H1 (cell line): ENCODE data around the gene NFYB. TPM values are rescaled to one million over a fixed set of nuclear protein-coding genes. Genes with fewer than 3 reads are reported as not detected.

Source experiments
- CTCF ChIA-PET: fragments of 300-600 bp; sonication (Branson Sonifier 250); formaldehyde crosslinking; loops from one replicate; lab custom pipeline; 2021; ENCODE audit not compliant: partially characterized antibody; lab: Charles Lee
- POLR2A ChIA-PET: fragments of 300-600 bp; sonication (Branson Sonifier 250); formaldehyde crosslinking; loops from one replicate; lab custom pipeline; 2021; ENCODE audit warnings: inconsistent platforms; ENCODE audit not compliant: partially characterized antibody; lab: Charles Lee
- DNase-seq, 2 experiments: peaks; one replicate each; pipeline versions ENCODE4 v3.0.0 to v3.0.0-alpha.2; 2010 to 2022; ENCODE audit warnings: low spot score in 2 of 2, low read depth in 1 of 2, mixed read lengths in 1 of 2
- FAIRE-seq: peaks from 2 replicates; lab custom pipeline; 2011; peaks lifted over from hg19 to GRCh38; lab: Jason Lieb, UNC
- H2AFZ ChIP-seq: 2 replicates; pipeline ENCODE4 v1.8.1; 2012; ENCODE audit warnings: low read length, inconsistent platforms
- H2AK5ac ChIP-seq: 2 replicates; pipeline ENCODE4 v1.6.1; 2013; ENCODE audit warnings: low read depth, low read length
- H2BK120ac ChIP-seq: replicated peaks from 2 replicates; pipeline ENCODE3; 2013; ENCODE audit warnings: low read depth, low read length, inconsistent platforms
- H2BK12ac ChIP-seq: 2 replicates; pipeline ENCODE4 v1.6.1; 2013; ENCODE audit warnings: low read depth, low read length
- H2BK15ac ChIP-seq: 2 replicates; pipeline ENCODE4 v1.6.1; 2013; ENCODE audit warnings: low read length
- H2BK20ac ChIP-seq: 2 replicates; pipeline ENCODE4 v1.6.1; 2013; ENCODE audit warnings: low read length
- H2BK5ac ChIP-seq: 2 replicates; pipeline ENCODE4 v1.6.1; 2013; ENCODE audit warnings: low read depth, low read length
- H3K14ac ChIP-seq: 2 replicates; pipeline ENCODE4 v1.6.1; 2013; ENCODE audit warnings: inconsistent platforms; ENCODE audit not compliant: insufficient read length
- H3K18ac ChIP-seq: 2 replicates; pipeline ENCODE4 v1.6.1; 2013; ENCODE audit warnings: low read length; ENCODE audit errors: extremely low read depth
- H3K23ac ChIP-seq: 2 replicates; pipeline ENCODE4 v1.6.1; 2013; ENCODE audit warnings: inconsistent platforms; ENCODE audit not compliant: insufficient read length
- H3K23me2 ChIP-seq: 2 replicates; pipeline ENCODE4 v1.6.1; 2013; ENCODE audit warnings: low read depth, low read length
- H3K27ac ChIP-seq: 2 replicates; pipeline ENCODE4 v1.6.1; 2011; ENCODE audit warnings: low read depth, low read length, inconsistent platforms
- H3K27me3 ChIP-seq, 4 experiments: replicated peaks in 1 of 4; 1 replicate in 1 of 4; 2 replicates in 3 of 4; pipeline versions ENCODE4 v1.6.1 to v1.8.1; 2011 to 2013; ENCODE audit warnings: low read length in 3 of 4, mild to moderate bottlenecking in 3 of 4, inconsistent platforms in 2 of 4, mixed read lengths in 2 of 4, moderate library complexity in 1 of 4; ENCODE audit not compliant: control insufficient read depth in 3 of 4, insufficient read depth in 3 of 4; ENCODE audit errors: extremely low read depth in 1 of 4
- H3K36me3 ChIP-seq, 4 experiments: 2 replicates each; pipeline versions ENCODE4 v1.6.1 to v1.8.1; 2011 to 2013; ENCODE audit warnings: mild to moderate bottlenecking in 4 of 4, low read length in 3 of 4, moderate library complexity in 2 of 4, control low read depth in 1 of 4, inconsistent platforms in 1 of 4; ENCODE audit not compliant: insufficient read depth in 4 of 4, control insufficient read depth in 2 of 4
- H3K4ac ChIP-seq: replicated peaks from 2 replicates; pipeline ENCODE3; 2013; ENCODE audit warnings: low read length, low read depth, mixed read lengths, inconsistent platforms; ENCODE audit not compliant: insufficient read length
- H3K4me1 ChIP-seq, 4 experiments: replicated peaks in 1 of 4; 1 replicate in 1 of 4; 2 replicates in 3 of 4; pipeline versions ENCODE4 v1.6.1 to v1.8.1; 2011 to 2013; ENCODE audit warnings: low read length in 3 of 4, inconsistent platforms in 2 of 4, mixed read lengths in 1 of 4; ENCODE audit not compliant: insufficient read depth in 4 of 4, control insufficient read depth in 3 of 4
- H3K4me2 ChIP-seq, 2 experiments: 2 replicates each; pipeline versions ENCODE4 v1.6.1 to v1.8.1; 2011 to 2013; ENCODE audit warnings: low read depth in 2 of 2, low read length in 2 of 2, control low read depth in 1 of 2, inconsistent platforms in 1 of 2, mild to moderate bottlenecking in 1 of 2; ENCODE audit not compliant: insufficient read depth in 1 of 2
- H3K4me3 ChIP-seq, 4 experiments: fragments of 200-600, 300-600 bp in 1 of 4; sonication (generic), shearing (Covaris generic), sonication (Bioruptor Twin) in 1 of 4; 2 replicates each; pipeline versions ENCODE4 v1.5.1 to v1.8.1; 2011 to 2016; ENCODE audit warnings: low read length in 4 of 4, low read depth in 3 of 4, control low read depth in 2 of 4, inconsistent platforms in 2 of 4, mild to moderate bottlenecking in 2 of 4, mixed read lengths in 1 of 4, moderate library complexity in 1 of 4; ENCODE audit not compliant: insufficient read depth in 2 of 4; ENCODE audit errors: extremely low read depth in 1 of 4
- H3K56ac ChIP-seq: replicated peaks from 2 replicates; pipeline ENCODE3; 2013; ENCODE audit warnings: low read depth, mild to moderate bottlenecking, mixed read lengths, low read length, inconsistent platforms; ENCODE audit not compliant: insufficient read length
- H3K79me1 ChIP-seq: 2 replicates; pipeline ENCODE4 v1.6.1; 2013; ENCODE audit warnings: low read depth, low read length, control low read depth
- H3K79me2 ChIP-seq, 2 experiments: 2 replicates each; pipeline versions ENCODE4 v1.6.1 to v1.8.1; 2012 to 2013; ENCODE audit warnings: low read length in 2 of 2, mild to moderate bottlenecking in 2 of 2, inconsistent platforms in 1 of 2; ENCODE audit not compliant: insufficient read depth in 2 of 2, control insufficient read depth in 1 of 2
- H3K9ac ChIP-seq, 4 experiments: replicated peaks in 1 of 4; 1 replicate in 1 of 4; 2 replicates in 3 of 4; pipeline versions ENCODE4 v1.6.1 to v1.8.1; 2011 to 2013; ENCODE audit warnings: low read depth in 3 of 4, low read length in 3 of 4, control low read depth in 2 of 4, mild to moderate bottlenecking in 2 of 4, moderate library complexity in 2 of 4, inconsistent platforms in 1 of 4; ENCODE audit errors: extremely low read depth in 1 of 4
- H3K9me3 ChIP-seq, 2 experiments: 2 replicates each; pipeline versions ENCODE4 v1.6.1 to v1.8.1; 2012 to 2013; ENCODE audit warnings: mild to moderate bottlenecking in 2 of 2, moderate library complexity in 2 of 2, control low read depth in 1 of 2, inconsistent platforms in 1 of 2, low read depth in 1 of 2, low read length in 1 of 2, mixed read lengths in 1 of 2; ENCODE audit not compliant: insufficient read depth in 2 of 2
- H4K20me1 ChIP-seq, 2 experiments: replicated peaks in 1 of 2; 2 replicates each; pipeline versions ENCODE3 to v1.8.1; 2011 to 2013; ENCODE audit warnings: inconsistent platforms in 2 of 2, low read length in 2 of 2, mild to moderate bottlenecking in 1 of 2; ENCODE audit not compliant: insufficient read depth in 2 of 2, control insufficient read depth in 1 of 2
- H4K5ac ChIP-seq: 2 replicates; pipeline ENCODE4 v1.6.1; 2013; ENCODE audit warnings: low read length, low read depth, mixed read lengths, inconsistent platforms; ENCODE audit not compliant: insufficient read length
- H4K8ac ChIP-seq: 2 replicates; pipeline ENCODE4 v1.8.0; 2013; ENCODE audit warnings: mild to moderate bottlenecking, moderate library complexity, low read length, inconsistent platforms; ENCODE audit not compliant: insufficient read depth; ENCODE audit errors: extremely low read depth
- H4K91ac ChIP-seq: replicated peaks from 2 replicates; pipeline ENCODE3; 2013; ENCODE audit warnings: low read length, mixed read lengths, inconsistent platforms; ENCODE audit not compliant: insufficient read length
- CTBP2 ChIP-seq: IDR thresholded peaks from 2 replicates; pipeline ENCODE4 v1.7.0; 2011; ENCODE audit warnings: borderline replicate concordance, mild to moderate bottlenecking, moderate library complexity, mixed read lengths, low read length; ENCODE audit not compliant: insufficient read depth, insufficient read length
- GABPA ChIP-seq: IDR thresholded peaks from 2 replicates; pipeline ENCODE4 v1.6.1; 2011; ENCODE audit warnings: mild to moderate bottlenecking, low read length, moderate library complexity, borderline replicate concordance; ENCODE audit not compliant: insufficient read depth
- GTF2F1 ChIP-seq: IDR thresholded peaks from 2 replicates; pipeline ENCODE4 v1.6.1; 2012; ENCODE audit warnings: low read depth, low read length, improper control_type of control experiment, borderline replicate concordance
- HDAC6 ChIP-seq: IDR thresholded peaks from one replicate; pipeline ENCODE4 v1.7.1; 2012; ENCODE audit warnings: low read depth, mild to moderate bottlenecking, inconsistent platforms, low read length, moderate library complexity
- JUND ChIP-seq: IDR thresholded peaks from 2 replicates; pipeline ENCODE4 v1.6.1; 2011; ENCODE audit warnings: mild to moderate bottlenecking, improper control_type of control experiment, low read length
- MAFK ChIP-seq: IDR thresholded peaks from 2 replicates; pipeline ENCODE4 v1.6.1; 2012; ENCODE audit warnings: low read depth, mild to moderate bottlenecking, improper control_type of control experiment, low read length
- NANOG ChIP-seq: IDR thresholded peaks from 2 replicates; pipeline ENCODE4 v1.6.1; 2011; ENCODE audit warnings: low read length, low read depth, mild to moderate bottlenecking, inconsistent platforms; ENCODE audit not compliant: insufficient read depth, poor library complexity, severe bottlenecking
- POLR2AphosphoS5 ChIP-seq: IDR thresholded peaks from 2 replicates; pipeline ENCODE4 v1.6.1; 2011; ENCODE audit warnings: low read depth, low read length
- TCF12 ChIP-seq: IDR thresholded peaks from 2 replicates; pipeline ENCODE4 v1.6.1; 2011; ENCODE audit warnings: low read depth, mild to moderate bottlenecking, low read length
- TEAD4 ChIP-seq: IDR thresholded peaks from 2 replicates; pipeline ENCODE4 v1.6.1; 2012; ENCODE audit warnings: low read depth, low read length, inconsistent platforms, mixed read lengths
- YY1 ChIP-seq: IDR thresholded peaks from 2 replicates; pipeline ENCODE4 v1.6.1; 2011; ENCODE audit warnings: low read depth, mild to moderate bottlenecking, low read length
- ZNF274 ChIP-seq: IDR thresholded peaks from 2 replicates; pipeline ENCODE4 v1.7.0; 2012; ENCODE audit warnings: low read length, borderline replicate concordance; ENCODE audit errors: extremely low read depth
- WGBS, 2 experiments: shearing (Covaris generic) in 1 of 2; methylation state at CpG; one replicate each; pipeline versions ENCODE4 v1.1.6 to v1.1.7; 2013 to 2015; ENCODE audit warnings: low lambda C conversion rate in 2 of 2, mixed read lengths in 2 of 2, inconsistent platforms in 1 of 2, low coverage in 1 of 2, missing lambda C conversion rate in 1 of 2; ENCODE audit not compliant: insufficient replicate concordance in 2 of 2, insufficient coverage in 1 of 2, insufficient read length in 1 of 2; ENCODE audit errors: extremely low coverage in 1 of 2, missing lambda C conversion rate in 1 of 2; 5-methylcytosine and 5-hydroxymethylcytosine counted together
- polyA plus RNA-seq, 7 experiments: library from polyadenylated mRNA; depleted of rRNA in 3 of 7; stranded (reverse) in 5 of 7; unstranded in 2 of 7; fragments of >200 nt in 5 of 7; fragments of 200-250 nt in 2 of 7; gene quantifications; 1 replicate in 5 of 7; 2 replicates in 1 of 7; 4 replicates in 1 of 7; pipeline versions ENCODE4 v1.2.1 to v1.2.3, GENCODE V29; 2011 to 2013; ENCODE audit warnings: missing spikeins in 2 of 7, mixed read lengths in 2 of 7
- total RNA-seq: library from RNA; stranded (reverse); fragmentation: NEBNext Ultra II Directional; extraction: Animal tissue kit (Norgen Biotek cat#: 25700); gene quantifications from 2 replicates; pipeline ENCODE4 v1.2.1, GENCODE V29; 2021
- TF ChIP-seq, protein P1 (sequence below): IDR thresholded peaks from 2 replicates; pipeline ENCODE4 v1.6.1; 2011; ENCODE audit warnings: low read depth, mild to moderate bottlenecking, low read length; ENCODE audit not compliant: insufficient read depth
- TF ChIP-seq, protein P2 (sequence below): IDR thresholded peaks from 2 replicates; pipeline ENCODE4 v1.6.1; 2012; ENCODE audit warnings: inconsistent platforms

Gene NFYB
- total and polyA plus RNA-seq, 2 of the 8 experiments (the other 6 are each of a cell fraction or from before 2014, with no cell fraction given): 29.1 to 43.5 TPM

DNA sequence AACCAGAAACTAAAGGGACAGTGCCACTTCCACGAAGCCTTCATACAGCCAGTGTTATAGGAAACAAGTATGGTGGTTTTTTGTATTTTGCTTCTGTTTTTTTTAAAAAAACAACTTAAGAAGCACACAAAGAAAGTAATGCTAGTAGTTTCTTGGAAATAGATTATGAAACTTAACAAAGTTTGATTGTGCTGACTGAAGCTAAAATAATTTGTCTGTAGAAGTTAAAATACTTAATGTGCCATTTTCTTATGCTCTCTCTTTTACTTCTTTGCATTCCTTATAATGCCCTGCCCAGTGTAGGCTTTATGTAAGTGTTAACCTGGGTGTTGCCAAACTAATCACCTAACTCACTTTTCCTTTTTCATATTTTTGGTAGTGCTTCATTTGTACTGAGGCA is 57.2 kb downstream of the NFYB start:
- no peak overlapping the region for H4K8ac ChIP-seq
- CTCF ChIA-PET: no interaction called here
- WGBS, 2 experiments: 97% methylated on average over 1 of the region's 1 CpG; no CpG with 5 or more reads in 1 of the 2 experiments
- TF ChIP-seq, protein P1, sequence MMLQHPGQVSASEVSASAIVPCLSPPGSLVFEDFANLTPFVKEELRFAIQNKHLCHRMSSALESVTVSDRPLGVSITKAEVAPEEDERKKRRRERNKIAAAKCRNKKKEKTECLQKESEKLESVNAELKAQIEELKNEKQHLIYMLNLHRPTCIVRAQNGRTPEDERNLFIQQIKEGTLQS: no peak
- TF ChIP-seq GTF2F1 (no peak), TEAD4 (no peak), CTBP2 (no peak), NANOG (no peak), POLR2AphosphoS5 (no peak), TCF12 (no peak), HDAC6 (no peak), GABPA (no peak), JUND (no peak), YY1 (no peak), MAFK (no peak), ZNF274 (no peak)
- TF ChIP-seq, protein P2, sequence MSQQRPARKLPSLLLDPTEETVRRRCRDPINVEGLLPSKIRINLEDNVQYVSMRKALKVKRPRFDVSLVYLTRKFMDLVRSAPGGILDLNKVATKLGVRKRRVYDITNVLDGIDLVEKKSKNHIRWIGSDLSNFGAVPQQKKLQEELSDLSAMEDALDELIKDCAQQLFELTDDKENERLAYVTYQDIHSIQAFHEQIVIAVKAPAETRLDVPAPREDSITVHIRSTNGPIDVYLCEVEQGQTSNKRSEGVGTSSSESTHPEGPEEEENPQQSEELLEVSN: no peak

More for the DNA sequence above, 57.2 kb downstream of the NFYB start:
- H4K91ac ChIP-seq: no peak overlapping the region
- no peaks in the 10 kb centered on the region for H3K23me2 ChIP-seq
- H2AFZ ChIP-seq: no peak overlapping the region
- H3K27ac ChIP-seq: no peak overlapping the region
- no peaks in the 10 kb centered on the region for H3K4me1 ChIP-seq
- H3K9ac ChIP-seq: no peak overlapping the region
- no peak overlapping the region for H3K14ac ChIP-seq
- DNase-seq (no peak), FAIRE-seq (no peak)
- H3K79me2 ChIP-seq: no peaks in the 10 kb centered on the region
- POLR2A ChIA-PET: interaction anchor here (0.6 kb wide), 1 partner anchor 979 kb away, joined by 3 read pairs; no protein-coding TSS in a partner anchor
- H2BK12ac ChIP-seq: no peak overlapping the region
- H3K56ac ChIP-seq: no peak overlapping the region
- H4K20me1 ChIP-seq: no peaks in the 10 kb centered on the region
- no peak overlapping the region for H4K5ac ChIP-seq
- no peak overlapping the region for H2BK5ac ChIP-seq
- no peaks in the 10 kb centered on the region for H3K9me3 ChIP-seq
- H3K23ac ChIP-seq: no peak overlapping the region
- H2BK120ac ChIP-seq: no peak overlapping the region
- no peaks in the 10 kb centered on the region for H3K36me3 ChIP-seq
- H3K4me3 ChIP-seq: no peak overlapping the region
- no peak overlapping the region for H3K4me2 ChIP-seq
- no peak overlapping the region for H2AK5ac ChIP-seq
- no peak overlapping the region for H2BK20ac ChIP-seq
- H3K18ac ChIP-seq: no peak overlapping the region
- H3K27me3 ChIP-seq: no peaks in the 10 kb centered on the region
- H3K79me1 ChIP-seq: no peaks in the 10 kb centered on the region
- no peak overlapping the region for H3K4ac ChIP-seq
- no peak overlapping the region for H2BK15ac ChIP-seq
